Measurements from ENCODE around the gene ERCC4.

Gene ERCC4

DNA sequence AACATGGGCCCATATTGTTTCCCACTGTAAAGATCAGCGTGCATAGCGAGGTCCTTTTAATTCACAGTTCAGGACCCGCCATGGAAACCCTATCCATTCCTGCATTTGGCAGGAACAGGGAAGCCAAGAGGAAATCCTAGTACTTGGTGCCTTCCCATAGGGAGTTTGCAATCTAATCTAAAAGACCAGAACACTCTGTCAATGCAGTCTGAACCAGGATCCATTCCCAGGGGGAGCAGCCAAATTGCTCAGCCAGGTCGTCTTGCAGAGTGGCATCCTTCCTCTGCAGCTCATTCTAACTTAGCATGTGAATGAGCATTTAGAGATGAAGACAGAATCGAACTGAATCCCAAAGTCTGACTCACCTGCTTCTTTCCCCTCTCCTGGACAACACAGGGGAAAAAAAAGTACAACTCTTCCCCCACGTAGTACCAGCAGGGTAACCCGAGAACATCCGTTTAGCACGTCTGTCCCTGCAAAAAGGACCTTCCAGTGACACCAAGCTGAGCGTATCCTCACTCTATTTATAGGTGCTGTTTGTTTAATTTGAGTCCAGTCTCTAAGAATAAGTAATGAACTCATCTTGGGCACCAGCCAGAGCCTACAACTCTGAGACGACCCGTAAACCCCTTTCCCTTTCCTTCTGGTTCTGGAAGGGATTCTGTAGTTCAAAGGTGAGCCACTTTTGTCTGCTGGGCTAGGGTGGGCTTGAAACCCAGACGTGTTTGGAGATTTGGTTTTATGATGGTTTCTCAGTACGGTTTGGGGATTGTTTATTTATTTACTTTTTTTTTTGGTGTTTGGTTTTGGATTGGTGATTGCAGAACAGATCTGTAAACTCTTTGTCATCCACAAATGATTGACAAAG is 74.5 kb downstream of the ERCC4 start:
- DNase-seq, result no peak
- no peak for ATAC-seq

GRCh38 chr16:13995194-13995593 is 75.2 kb downstream of the ERCC4 start:
- ATAC-seq (no peak), DNase-seq (no peak)

DNA sequence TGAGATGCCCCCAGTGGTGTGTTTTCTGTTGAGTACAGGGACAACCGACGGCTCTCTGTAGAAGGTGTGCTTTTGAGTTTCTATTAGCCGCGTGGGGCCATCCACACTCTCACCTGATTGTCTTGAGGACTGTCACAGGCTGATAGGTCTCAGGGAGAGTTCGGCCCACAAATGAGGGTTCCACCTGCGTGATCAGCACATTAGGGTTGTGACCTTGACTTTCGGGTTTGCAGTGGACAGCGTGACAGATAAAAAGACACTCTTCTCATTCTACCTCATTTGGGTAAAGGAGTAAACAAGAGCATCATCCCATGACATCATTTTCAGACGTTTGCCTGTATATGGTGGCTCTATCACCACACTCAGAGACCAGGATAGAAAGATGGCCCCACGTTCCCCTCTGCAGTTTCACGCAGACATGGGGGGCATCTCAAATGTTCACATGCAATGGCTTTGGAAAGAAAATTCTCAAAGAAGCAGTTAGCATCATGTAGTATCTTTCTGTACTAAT is 76.9 kb downstream of the ERCC4 start:
- ATAC-seq (no peak), DNase-seq (no peak)

DNA sequence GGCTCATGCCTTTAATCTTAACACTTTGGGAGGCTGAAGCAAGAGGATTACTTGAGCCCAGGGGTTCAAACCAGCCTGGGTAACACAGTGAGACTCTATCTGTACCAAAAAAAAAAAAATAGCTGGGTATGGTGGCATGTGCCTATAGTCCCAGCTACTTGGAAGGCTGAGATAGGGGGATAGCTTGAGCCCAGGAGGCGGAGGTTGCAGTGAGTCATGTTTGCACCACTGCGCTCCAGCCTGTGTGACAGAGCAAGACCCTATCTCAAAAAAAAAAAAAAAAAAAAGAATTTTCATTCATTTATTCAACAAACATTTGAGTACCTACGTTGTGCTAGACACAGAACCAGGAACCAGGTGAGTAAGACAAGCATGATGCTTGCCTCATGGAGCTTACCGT is 77.6 kb downstream of the ERCC4 start:
- no peak for DNase-seq
- no peak for ATAC-seq

GRCh38 chr16:13997933-13998332 is 78.0 kb downstream of the ERCC4 start:
- ATAC-seq, result no peak

DNA sequence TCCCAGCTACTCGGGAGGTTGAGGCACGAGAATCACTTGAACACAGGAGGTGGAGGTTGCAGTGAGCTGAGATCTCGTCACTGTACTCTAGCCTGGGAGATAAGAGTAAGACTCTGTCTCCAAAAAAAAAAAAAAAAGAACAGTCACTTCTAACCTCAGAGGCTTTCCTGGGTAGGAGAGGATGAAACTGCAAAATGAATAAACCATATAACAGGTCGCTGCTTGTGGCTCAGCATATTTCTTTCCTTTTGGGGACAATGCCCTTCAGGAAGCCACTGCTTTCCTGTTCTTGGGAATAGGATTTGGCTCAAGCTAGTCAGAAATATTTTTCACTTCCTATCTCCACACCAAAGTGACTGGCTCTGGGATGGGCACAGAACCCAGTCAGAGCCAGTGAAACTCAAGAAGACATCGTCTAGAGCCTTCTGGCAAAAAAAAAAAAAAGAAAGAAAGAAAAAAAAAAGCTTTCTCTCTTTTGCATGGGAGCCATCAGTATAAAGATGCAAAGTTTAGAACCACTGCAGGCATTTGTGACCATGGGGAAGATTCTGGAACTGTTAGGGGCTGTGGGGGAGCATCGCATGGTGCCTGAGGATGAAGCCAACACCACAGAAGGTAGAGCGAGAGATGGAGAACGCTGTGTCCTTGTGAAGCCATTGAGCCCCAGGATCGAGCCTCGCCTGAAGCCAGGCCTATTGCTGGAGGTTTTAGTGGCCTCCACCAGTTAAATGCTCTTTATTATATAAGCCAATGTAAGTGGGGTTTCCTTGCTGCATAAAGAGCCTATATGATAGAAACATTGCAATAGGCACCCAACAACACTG is 79.3 kb downstream of the ERCC4 start:
- no peak for DNase-seq
- no peak for ATAC-seq

More at GRCh38 chr16:13997933-13998332, 78.0 kb downstream of the ERCC4 start:
- no peak for DNase-seq

DNA sequence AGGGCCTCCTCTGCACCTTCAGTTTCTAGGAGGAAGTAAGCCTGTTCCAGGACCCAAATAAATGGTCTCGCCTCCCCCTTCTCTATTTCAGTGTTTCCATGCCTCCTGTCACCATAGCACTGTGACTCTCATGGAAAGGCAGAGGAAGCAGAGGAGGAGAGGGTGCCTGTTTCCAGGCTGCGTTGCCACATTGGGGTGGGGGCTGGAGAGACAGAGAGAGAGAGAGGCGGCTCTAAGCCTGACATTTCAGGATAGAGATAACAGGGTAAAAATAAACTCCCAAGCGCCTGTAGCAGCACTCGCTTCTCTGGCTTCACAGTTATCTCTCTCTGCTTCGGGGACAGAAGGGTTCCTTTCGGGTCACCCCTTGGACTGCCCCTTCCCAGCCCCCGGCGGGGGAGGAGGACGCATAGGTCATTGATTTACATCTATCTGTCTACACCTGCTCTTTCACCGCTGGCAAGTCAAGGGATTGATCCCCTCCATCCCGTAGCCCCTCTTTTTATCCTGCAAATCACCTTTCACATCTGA is 80.0 kb downstream of the ERCC4 start:
- DNase-seq, result no peak
- no peak for ATAC-seq

GRCh38 chr16:14001521-14001920 is 81.6 kb downstream of the ERCC4 start:
- DNase-seq, result no peak
- no peak for ATAC-seq
